HG03064 (cell line): ENCODE data around the gene ERN1.

Experiments
- ATAC-seq: cut with Tn5 transposase; IDR thresholded peaks from one replicate; pipeline ENCODE4 v1.9.1; 2021; ENCODE audit warnings: low read depth; ENCODE audit not compliant: unreplicated experiment

The ERN1 gene

GRCh38 chr17:63997341-63998048 is 132.4 kb downstream of the ERN1 start:
- ATAC-seq = no peak

GRCh38 chr17:63996430-63997182 is 133.3 kb downstream of the ERN1 start:
- no peak for ATAC-seq

GRCh38 chr17:63995626-63996025 is 134.3 kb downstream of the ERN1 start:
- no peak for ATAC-seq

- no peak for ATAC-seq
Observed at GRCh38 chr17:63993368-63993985, 136.5 kb downstream of the ERN1 start.

GRCh38 chr17:63991611-63992010 is 138.3 kb downstream of the ERN1 start:
- ATAC-seq = no peak

- no peak for ATAC-seq
Observed at GRCh38 chr17:63989622-63990345, 140.2 kb downstream of the ERN1 start.
